ENCODE measurements around the gene LRRC23. TPM values are rescaled to one million over a fixed set of nuclear protein-coding genes. Genes with fewer than 3 reads are reported as not detected.

Gene LRRC23
- total RNA-seq, 1 experiment from 2014 or later = 8.0 TPM

DNA sequence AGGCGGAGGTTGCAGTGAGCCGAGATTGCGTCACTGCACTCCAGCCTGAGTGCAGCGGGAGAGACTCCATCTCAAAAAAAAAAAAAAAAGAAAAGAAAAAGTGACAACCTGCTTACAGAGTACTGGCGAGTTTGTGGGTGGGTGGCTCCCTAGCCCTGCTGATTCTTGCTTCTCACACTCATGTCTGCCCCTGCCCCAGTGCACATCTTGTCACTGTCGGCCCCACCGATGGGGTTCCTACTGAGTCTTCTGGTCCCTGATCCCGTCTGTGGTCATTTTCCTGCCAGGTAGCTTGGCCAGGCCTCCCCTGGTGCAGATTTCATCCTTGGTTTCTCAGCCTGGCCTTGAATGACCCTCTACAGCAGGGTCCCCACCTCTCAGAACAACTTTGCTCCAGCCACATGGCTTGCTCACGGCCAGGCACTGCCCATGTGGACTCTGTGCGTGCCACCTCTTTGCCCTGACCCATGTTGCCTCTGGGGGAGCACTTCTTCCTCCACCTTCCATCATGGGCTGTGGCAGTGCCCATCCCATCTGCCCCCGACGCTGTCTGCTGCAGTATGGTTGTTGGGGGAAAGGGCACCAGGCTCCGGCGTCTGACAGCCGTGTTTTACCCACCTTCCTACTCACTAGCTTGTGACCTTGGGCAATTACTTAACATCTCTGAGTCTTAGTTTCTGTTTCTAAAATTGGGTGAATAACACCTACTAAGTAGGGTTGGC, 44.4 kb downstream of the LRRC23 start:
- intact Hi-C loops (cut with micrococcal nuclease) = loop anchor here (5.0 to 10.0 kb wide), 2 partner anchors 96 to 688 kb away; no protein-coding TSS in a partner anchor
- Histone ChIP-seq H3K9me3 (ENCODE audit: control insufficient read depth in 1 of 2, insufficient read depth in 1 of 2, low read depth in 1 of 2, low read length in 2 of 2) (no peaks in the 10 kb centered on the region), H3K4me2 (ENCODE audit: low read length) (no peak overlapping the region), H4K20me1 (ENCODE audit: insufficient read depth) (no peaks in the 10 kb centered on the region), H3K27me3 (ENCODE audit: insufficient read depth, low read length) (no peaks in the 10 kb centered on the region), H3K9me2 (ENCODE audit: insufficient read depth) (no peaks in the 10 kb centered on the region), H3K9ac (ENCODE audit: low read length) (no peak overlapping the region; the same call in 1 of the 2 replicates), H3K36me3 (ENCODE audit: control insufficient read depth in 1 of 2, insufficient read depth in 2 of 2, low read length in 2 of 2) (no peaks in the 10 kb centered on the region), H2AFZ (ENCODE audit: low read depth, low read length, poor library complexity, severe bottlenecking) (no peak overlapping the region), H3K79me2 (ENCODE audit: insufficient read depth, low read length) (peaks cover 16% of the 10 kb centered on the region), H3K4me1 (ENCODE audit: control insufficient read depth in 1 of 2, insufficient read depth in 2 of 2, low read length in 2 of 2) (peaks cover 24 to 51% of the 10 kb centered on the region in 2 experiments), H3K4me3 (replicated peaks in 1 of 2; ENCODE audit: low read depth in 1 of 2, low read length in 2 of 2) (no peak overlapping the region), H3K27ac (ENCODE audit: low read depth, low read length) (no peak overlapping the region)
- DNase-seq (ENCODE audit: low read depth, low spot score) = no peak
- ATAC-seq = no peak
- no peak for TF ChIP-seq SP1 (IDR thresholded peaks at IDR 0.05; ENCODE audit: low read depth)
- no peak for TF ChIP-seq RAD21 (IDR thresholded peaks at IDR 0.05; ENCODE audit: low read depth)
- no peak for TF ChIP-seq ZNF274 (IDR thresholded peaks at IDR 0.05; ENCODE audit: low read depth, low read length)
- TF ChIP-seq, protein P1, sequence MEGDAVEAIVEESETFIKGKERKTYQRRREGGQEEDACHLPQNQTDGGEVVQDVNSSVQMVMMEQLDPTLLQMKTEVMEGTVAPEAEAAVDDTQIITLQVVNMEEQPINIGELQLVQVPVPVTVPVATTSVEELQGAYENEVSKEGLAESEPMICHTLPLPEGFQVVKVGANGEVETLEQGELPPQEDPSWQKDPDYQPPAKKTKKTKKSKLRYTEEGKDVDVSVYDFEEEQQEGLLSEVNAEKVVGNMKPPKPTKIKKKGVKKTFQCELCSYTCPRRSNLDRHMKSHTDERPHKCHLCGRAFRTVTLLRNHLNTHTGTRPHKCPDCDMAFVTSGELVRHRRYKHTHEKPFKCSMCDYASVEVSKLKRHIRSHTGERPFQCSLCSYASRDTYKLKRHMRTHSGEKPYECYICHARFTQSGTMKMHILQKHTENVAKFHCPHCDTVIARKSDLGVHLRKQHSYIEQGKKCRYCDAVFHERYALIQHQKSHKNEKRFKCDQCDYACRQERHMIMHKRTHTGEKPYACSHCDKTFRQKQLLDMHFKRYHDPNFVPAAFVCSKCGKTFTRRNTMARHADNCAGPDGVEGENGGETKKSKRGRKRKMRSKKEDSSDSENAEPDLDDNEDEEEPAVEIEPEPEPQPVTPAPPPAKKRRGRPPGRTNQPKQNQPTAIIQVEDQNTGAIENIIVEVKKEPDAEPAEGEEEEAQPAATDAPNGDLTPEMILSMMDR (IDR thresholded peaks at IDR 0.05 in 2 of 3, conservative IDR thresholded peaks at IDR 0.05 in 1 of 3; ENCODE audit: borderline replicate concordance in 1 of 3, insufficient read depth in 1 of 3, low read depth in 2 of 3, low read length in 2 of 3) = peak in 2 of 3 experiments; percentile 31 to 36; a peak in 4 of 6 replicates
- TF ChIP-seq, protein P2, sequence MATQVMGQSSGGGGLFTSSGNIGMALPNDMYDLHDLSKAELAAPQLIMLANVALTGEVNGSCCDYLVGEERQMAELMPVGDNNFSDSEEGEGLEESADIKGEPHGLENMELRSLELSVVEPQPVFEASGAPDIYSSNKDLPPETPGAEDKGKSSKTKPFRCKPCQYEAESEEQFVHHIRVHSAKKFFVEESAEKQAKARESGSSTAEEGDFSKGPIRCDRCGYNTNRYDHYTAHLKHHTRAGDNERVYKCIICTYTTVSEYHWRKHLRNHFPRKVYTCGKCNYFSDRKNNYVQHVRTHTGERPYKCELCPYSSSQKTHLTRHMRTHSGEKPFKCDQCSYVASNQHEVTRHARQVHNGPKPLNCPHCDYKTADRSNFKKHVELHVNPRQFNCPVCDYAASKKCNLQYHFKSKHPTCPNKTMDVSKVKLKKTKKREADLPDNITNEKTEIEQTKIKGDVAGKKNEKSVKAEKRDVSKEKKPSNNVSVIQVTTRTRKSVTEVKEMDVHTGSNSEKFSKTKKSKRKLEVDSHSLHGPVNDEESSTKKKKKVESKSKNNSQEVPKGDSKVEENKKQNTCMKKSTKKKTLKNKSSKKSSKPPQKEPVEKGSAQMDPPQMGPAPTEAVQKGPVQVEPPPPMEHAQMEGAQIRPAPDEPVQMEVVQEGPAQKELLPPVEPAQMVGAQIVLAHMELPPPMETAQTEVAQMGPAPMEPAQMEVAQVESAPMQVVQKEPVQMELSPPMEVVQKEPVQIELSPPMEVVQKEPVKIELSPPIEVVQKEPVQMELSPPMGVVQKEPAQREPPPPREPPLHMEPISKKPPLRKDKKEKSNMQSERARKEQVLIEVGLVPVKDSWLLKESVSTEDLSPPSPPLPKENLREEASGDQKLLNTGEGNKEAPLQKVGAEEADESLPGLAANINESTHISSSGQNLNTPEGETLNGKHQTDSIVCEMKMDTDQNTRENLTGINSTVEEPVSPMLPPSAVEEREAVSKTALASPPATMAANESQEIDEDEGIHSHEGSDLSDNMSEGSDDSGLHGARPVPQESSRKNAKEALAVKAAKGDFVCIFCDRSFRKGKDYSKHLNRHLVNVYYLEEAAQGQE (IDR thresholded peaks at IDR 0.05; ENCODE audit: low read depth) = no peak
- TF ChIP-seq, protein P3, sequence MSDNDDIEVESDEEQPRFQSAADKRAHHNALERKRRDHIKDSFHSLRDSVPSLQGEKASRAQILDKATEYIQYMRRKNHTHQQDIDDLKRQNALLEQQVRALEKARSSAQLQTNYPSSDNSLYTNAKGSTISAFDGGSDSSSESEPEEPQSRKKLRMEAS (IDR thresholded peaks at IDR 0.05) = no peak
- TF ChIP-seq POLR2A (IDR thresholded peaks at IDR 0.05; ENCODE audit: borderline replicate concordance, extremely low read depth, insufficient read depth, insufficient read length) = no peak
- CTCF ChIA-PET = interaction anchor here (1.0 kb wide), 1 partner anchor 16 kb away, joined by 3 read pairs; no protein-coding TSS in a partner anchor
- RAD21 ChIA-PET (ENCODE audit: low non-redundant PET in 1 of 2, low total read pairs in 2 of 2, uncharacterized antibody in 2 of 2, unreplicated experiment in 2 of 2) = no interaction called here
- POLR2A ChIA-PET = interaction anchor here (7.7 kb wide), 1 partner anchor 13 kb away, joined by 269 read pairs; no protein-coding TSS in a partner anchor
- no TSS peak for BruUV-seq (replicated peaks)

All from HCT116 (cell line).